PC-9 (cell line): ENCODE results near the gene NUBP2. TPM values are rescaled to one million over a fixed set of nuclear protein-coding genes. Genes with fewer than 3 reads are reported as not detected.

ENCODE experiments used
- BruUV-seq: library from RNA; stranded (reverse); fragments of 400-500 nt; replicated peaks from 2 replicates; lab custom pipeline; 2021; lab: Mats Ljungman, UMichigan
- CTCF ChIA-PET: fragments of 300-600 bp; sonication (Branson Sonifier 250); formaldehyde crosslinking; loops from one replicate; lab custom pipeline; 2022; ENCODE audit warnings: antibody characterized with exemption; lab: Charles Lee
- POLR2A ChIA-PET: fragments of 300-600 bp; sonication (Branson Sonifier 250); formaldehyde crosslinking; loops from one replicate; lab custom pipeline; 2022; ENCODE audit warnings: antibody characterized with exemption; ENCODE audit not compliant: unreplicated experiment; lab: Charles Lee
- DNase-seq, 2 experiments: peaks; one replicate each; pipeline versions ENCODE4 v3.0.0 to v3.0.0-alpha.2; 2015 to 2022; ENCODE audit warnings: mixed read lengths in 1 of 2
- H2AFZ ChIP-seq: fragments of 200-600 bp; sonication (generic); 2 replicates; pipeline ENCODE4 v1.8.1; 2017; ENCODE audit warnings: antibody characterized with exemption
- H3F3A ChIP-seq: fragments of 200-600 bp; sonication (generic); 2 replicates; pipeline ENCODE4 v1.8.1; 2017; ENCODE audit warnings: antibody characterized with exemption, mild to moderate bottlenecking, low read depth; ENCODE audit not compliant: insufficient read depth
- H3K27ac ChIP-seq: fragments of 200-600 bp; sonication (generic); 2 replicates; pipeline ENCODE4 v1.6.1; 2016; ENCODE audit warnings: mixed run types
- H3K27me3 ChIP-seq: fragments of 200-600 bp; sonication (generic); 2 replicates; pipeline ENCODE4 v1.6.1; 2016; ENCODE audit warnings: low read depth, mixed run types; ENCODE audit not compliant: insufficient read depth
- H3K36me3 ChIP-seq: fragments of 200-600 bp; sonication (generic); 2 replicates; pipeline ENCODE4 v1.6.1; 2016; ENCODE audit warnings: low read depth, mixed run types
- H3K4me1 ChIP-seq: fragments of 200-600 bp; sonication (generic); replicated peaks from 2 replicates; pipeline ENCODE4 v1.6.1; 2016; ENCODE audit warnings: mixed run types; ENCODE audit not compliant: insufficient read depth
- H3K4me2 ChIP-seq: fragments of 200-600 bp; sonication (generic); 2 replicates; pipeline ENCODE4 v1.6.1; 2017; ENCODE audit warnings: mixed run types
- H3K4me3 ChIP-seq: fragments of 200-600 bp; sonication (generic); 2 replicates; pipeline ENCODE4 v1.6.1; 2016; ENCODE audit warnings: mixed run types
- H3K79me2 ChIP-seq: fragments of 200-600 bp; sonication (generic); 2 replicates; pipeline ENCODE4 v1.6.1; 2017; ENCODE audit warnings: low read depth, mixed run types
- H3K9me2 ChIP-seq: fragments of 200-600 bp; sonication (generic); 2 replicates; pipeline ENCODE4 v1.8.1; 2017; ENCODE audit warnings: mild to moderate bottlenecking; ENCODE audit not compliant: insufficient read depth
- H3K9me3 ChIP-seq: fragments of 200-600 bp; sonication (generic); 2 replicates; pipeline ENCODE4 v1.8.1; 2016; ENCODE audit warnings: low read depth; ENCODE audit not compliant: insufficient read depth
- H4K20me1 ChIP-seq: fragments of 200-600 bp; sonication (generic); 2 replicates; pipeline ENCODE4 v1.8.1; 2017; ENCODE audit not compliant: insufficient read depth
- EZH2 ChIP-seq: fragments of 200-600 bp; sonication (generic); IDR thresholded peaks from 2 replicates; pipeline ENCODE4 v1.8.0; 2017; ENCODE audit warnings: antibody characterized with exemption, low read depth
- intact Hi-C: fragments of 100-400 bp; cut with micrococcal nuclease; formaldehyde crosslinking; loops from one replicate; pipeline ENCODE4 v1.10.0; 2022; ENCODE audit not compliant: unreplicated experiment
- total RNA-seq: library from RNA; stranded (reverse); gene quantifications from 2 replicates; pipeline ENCODE4 v1.2.3, GENCODE V29; 2021
- TF ChIP-seq, protein P1 (sequence below): fragments of 200-600 bp; sonication (generic); conservative IDR thresholded peaks from 2 replicates; pipeline ENCODE4 v1.6.1; 2017; ENCODE audit warnings: mixed run types, antibody characterized with exemption, mild to moderate bottlenecking, moderate library complexity

Gene NUBP2
- total RNA-seq, 1 experiment from 2014 or later: 80.0 TPM

DNA sequence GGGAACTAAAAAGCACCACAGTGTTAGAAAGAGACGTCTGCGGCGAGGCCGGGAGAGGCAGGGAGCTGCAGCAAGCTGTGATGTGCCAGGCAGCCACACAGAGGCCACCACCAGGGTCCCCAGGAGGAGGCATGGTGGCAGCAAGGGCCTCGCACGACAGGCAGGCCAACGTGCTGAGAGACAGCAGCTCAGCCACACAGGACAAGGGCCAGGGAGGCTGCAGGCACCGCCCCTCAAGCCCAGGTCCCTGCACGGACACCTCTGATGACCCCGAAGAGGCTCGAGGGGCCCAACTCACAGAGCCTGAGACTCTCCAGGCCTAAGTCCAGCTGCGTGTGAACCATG is 38.2 kb downstream of the NUBP2 start:
- H3K27ac ChIP-seq: no peak overlapping the region
- no peaks in the 10 kb centered on the region for H3K9me3 ChIP-seq
- no peaks in the 10 kb centered on the region for H3K27me3 ChIP-seq
- CTCF ChIA-PET: interaction anchor here (0.6 kb wide), 1 partner anchor 42 kb away, joined by 6 read pairs; no protein-coding TSS in a partner anchor
- peaks cover 9% of the 10 kb centered on the region; the same call in 1 of the 2 replicates for H3F3A ChIP-seq
- H3K4me2 ChIP-seq: no peak overlapping the region
- no peaks in the 10 kb centered on the region for H4K20me1 ChIP-seq
- no peaks in the 10 kb centered on the region for H3K9me2 ChIP-seq
- peaks cover 6% of the 10 kb centered on the region; the same call in 1 of the 2 replicates for H3K79me2 ChIP-seq
- H3K36me3 ChIP-seq: 0 out of 2 replicates have a peak, but pooled peaks cover 6% of the 10 kb centered on the region
- H2AFZ ChIP-seq: no peak overlapping the region
- H3K4me1 ChIP-seq: peaks cover 6% of the 10 kb centered on the region; the same call in 1 of the 2 replicates
- intact Hi-C loops: no loop called here
- no TSS peak for BruUV-seq
- no peak overlapping the region for H3K4me3 ChIP-seq
- POLR2A ChIA-PET: no interaction called here
- DNase-seq: no peak
- TF ChIP-seq EZH2: no peak
- TF ChIP-seq, protein P1, sequence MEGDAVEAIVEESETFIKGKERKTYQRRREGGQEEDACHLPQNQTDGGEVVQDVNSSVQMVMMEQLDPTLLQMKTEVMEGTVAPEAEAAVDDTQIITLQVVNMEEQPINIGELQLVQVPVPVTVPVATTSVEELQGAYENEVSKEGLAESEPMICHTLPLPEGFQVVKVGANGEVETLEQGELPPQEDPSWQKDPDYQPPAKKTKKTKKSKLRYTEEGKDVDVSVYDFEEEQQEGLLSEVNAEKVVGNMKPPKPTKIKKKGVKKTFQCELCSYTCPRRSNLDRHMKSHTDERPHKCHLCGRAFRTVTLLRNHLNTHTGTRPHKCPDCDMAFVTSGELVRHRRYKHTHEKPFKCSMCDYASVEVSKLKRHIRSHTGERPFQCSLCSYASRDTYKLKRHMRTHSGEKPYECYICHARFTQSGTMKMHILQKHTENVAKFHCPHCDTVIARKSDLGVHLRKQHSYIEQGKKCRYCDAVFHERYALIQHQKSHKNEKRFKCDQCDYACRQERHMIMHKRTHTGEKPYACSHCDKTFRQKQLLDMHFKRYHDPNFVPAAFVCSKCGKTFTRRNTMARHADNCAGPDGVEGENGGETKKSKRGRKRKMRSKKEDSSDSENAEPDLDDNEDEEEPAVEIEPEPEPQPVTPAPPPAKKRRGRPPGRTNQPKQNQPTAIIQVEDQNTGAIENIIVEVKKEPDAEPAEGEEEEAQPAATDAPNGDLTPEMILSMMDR: no peak

DNA sequence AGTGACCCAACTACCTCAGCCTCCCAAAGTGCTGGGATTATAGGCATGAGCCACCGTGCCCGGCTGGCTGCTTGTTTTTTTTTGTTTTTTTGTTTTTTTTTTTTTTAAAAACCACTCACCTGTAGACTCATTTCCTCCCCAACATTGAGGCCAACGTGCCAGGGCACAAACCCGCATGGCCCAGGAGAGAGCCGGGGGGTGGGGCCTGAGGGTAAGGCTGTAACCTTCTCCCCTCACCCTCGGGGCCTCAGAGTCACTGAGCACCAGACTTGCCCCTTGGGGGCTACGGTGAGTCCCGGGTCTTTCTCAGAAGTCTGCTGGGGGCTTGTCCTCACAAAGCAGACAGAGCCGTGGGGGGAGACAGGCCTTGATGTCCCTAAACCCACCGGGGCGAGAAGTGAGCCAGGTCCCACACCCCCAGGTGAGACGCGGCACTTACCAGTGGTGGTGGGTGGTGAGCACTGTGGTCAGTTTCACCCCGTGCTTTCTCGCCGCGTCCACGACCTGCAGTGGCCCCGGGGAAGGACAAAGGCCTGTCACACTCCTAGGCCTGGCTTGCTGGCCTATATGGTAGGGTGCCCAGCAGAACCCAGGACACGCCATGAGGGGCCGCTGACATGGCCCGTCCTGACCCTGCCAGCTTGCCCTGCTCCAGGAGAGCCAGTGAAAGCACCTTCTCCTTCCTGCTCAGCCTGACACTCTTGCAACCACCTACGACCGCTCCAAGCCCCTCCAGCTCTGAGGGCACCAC is 39.3 kb downstream of the NUBP2 start:
- no peaks in the 10 kb centered on the region for H3K9me2 ChIP-seq
- no peak for DNase-seq
- H3F3A ChIP-seq: peaks cover 9% of the 10 kb centered on the region; the same call in 1 of the 2 replicates
- ChIA-PET CTCF (no interaction called here), POLR2A (no interaction called here)
- no peaks in the 10 kb centered on the region for H3K36me3 ChIP-seq
- TF ChIP-seq, protein P1: no peak
- no peak for TF ChIP-seq EZH2
- H3K79me2 ChIP-seq: peaks cover 7% of the 10 kb centered on the region; the same call in 1 of the 2 replicates
- peaks cover 6% of the 10 kb centered on the region; the same call in 1 of the 2 replicates for H3K4me1 ChIP-seq
- H3K4me2 ChIP-seq: no peak overlapping the region
- H3K4me3 ChIP-seq: no peak overlapping the region
- BruUV-seq: no TSS peak
- H3K27ac ChIP-seq: no peak overlapping the region
- H3K27me3 ChIP-seq: no peaks in the 10 kb centered on the region
- H4K20me1 ChIP-seq: no peaks in the 10 kb centered on the region
- intact Hi-C loops: no loop called here
- H2AFZ ChIP-seq: no peak overlapping the region
- no peaks in the 10 kb centered on the region for H3K9me3 ChIP-seq

DNA sequence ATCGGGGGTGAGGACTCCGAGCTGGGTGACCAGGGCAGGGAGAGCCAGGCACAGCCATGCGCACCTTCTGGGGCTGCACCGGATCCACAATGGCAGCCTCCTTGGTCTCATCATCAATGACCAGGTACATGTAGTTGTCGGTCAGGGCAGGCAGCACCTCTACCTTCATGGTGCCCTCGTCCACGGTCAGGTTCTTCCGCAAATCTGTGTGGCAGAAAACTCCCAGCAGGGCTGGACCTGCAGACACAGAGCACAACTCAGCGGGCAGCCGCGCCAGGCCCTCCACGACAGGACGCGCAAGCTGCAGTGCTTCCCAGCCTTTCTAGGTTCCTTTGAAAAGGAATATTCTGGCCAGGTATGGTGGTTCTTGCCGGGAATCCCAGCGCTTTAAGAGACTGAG is 40.0 kb downstream of the NUBP2 start:
- H3K9me2 ChIP-seq: no peaks in the 10 kb centered on the region
- intact Hi-C loops: no loop called here
- H3K79me2 ChIP-seq: peaks cover 14% of the 10 kb centered on the region
- peaks cover 6% of the 10 kb centered on the region; the same call in 1 of the 2 replicates for H3K4me1 ChIP-seq
- peaks cover 13% of the 10 kb centered on the region; the same call in 1 of the 2 replicates for H3F3A ChIP-seq
- H3K9me3 ChIP-seq: no peaks in the 10 kb centered on the region
- no peaks in the 10 kb centered on the region for H3K27me3 ChIP-seq
- POLR2A ChIA-PET: no interaction called here
- no peak for DNase-seq
- CTCF ChIA-PET: interaction anchor here (0.6 kb wide), 1 partner anchor 19 kb away, joined by 5 read pairs; no protein-coding TSS in a partner anchor
- H3K4me3 ChIP-seq: no peak overlapping the region
- H2AFZ ChIP-seq: no peak overlapping the region
- H3K27ac ChIP-seq: no peak overlapping the region
- TF ChIP-seq EZH2: no peak
- TF ChIP-seq, protein P1: no peak
- H3K36me3 ChIP-seq: no peaks in the 10 kb centered on the region
- no peak overlapping the region for H3K4me2 ChIP-seq
- no TSS peak for BruUV-seq
- H4K20me1 ChIP-seq: no peaks in the 10 kb centered on the region
